Ishikawa (cell line): ENCODE data around the gene MAP3K15.

Experiments used
- RAD21 ChIP-seq: IDR thresholded peaks from 2 replicates; pipeline ENCODE4 v1.6.1; 2012; ENCODE audit warnings: low read depth
- TEAD4 ChIP-seq: IDR thresholded peaks from 2 replicates; pipeline ENCODE4 v1.6.1; 2012
- TF ChIP-seq, protein P1 (sequence below): IDR thresholded peaks from 2 replicates; pipeline ENCODE4 v1.6.1; 2012

DNA sequence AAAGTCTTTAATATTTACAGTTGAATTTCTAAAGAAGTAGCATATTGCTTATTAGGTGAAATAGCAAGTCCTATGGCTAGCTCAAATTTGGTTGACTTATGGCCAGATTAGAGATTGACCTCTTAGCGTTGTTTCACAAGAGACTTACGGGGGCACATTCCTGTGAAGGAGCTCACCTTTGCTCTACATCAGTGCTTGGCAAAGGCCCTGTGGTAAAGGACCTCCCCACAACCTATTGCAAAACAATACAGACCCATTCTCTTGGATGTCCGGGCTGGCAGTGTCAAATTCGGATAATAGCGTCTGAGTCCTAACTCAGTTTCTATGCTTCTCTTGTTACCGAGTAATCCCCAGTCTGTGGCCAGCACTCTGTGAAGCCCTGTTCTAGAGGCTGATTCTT lies 160.7 kb downstream of the MAP3K15 start:
- TF ChIP-seq TEAD4 (no peak), RAD21 (no peak)
- TF ChIP-seq, protein P1, sequence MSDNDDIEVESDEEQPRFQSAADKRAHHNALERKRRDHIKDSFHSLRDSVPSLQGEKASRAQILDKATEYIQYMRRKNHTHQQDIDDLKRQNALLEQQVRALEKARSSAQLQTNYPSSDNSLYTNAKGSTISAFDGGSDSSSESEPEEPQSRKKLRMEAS = no peak
